K562 (cell line): ENCODE results near the gene BECN2. TPM values are rescaled to one million over a fixed set of nuclear protein-coding genes. Genes with fewer than 3 reads are reported as not detected.

ENCODE experiments used
- ATAC-seq: fragments of 200-7000 bp; cut with Tn5 transposase; 3 replicates; pipeline ENCODE4 v1.9.1; 2020; ENCODE audit warnings: moderate library complexity
- BruUV-seq: library from RNA; stranded (reverse); fragments of 400-500 nt; replicated peaks from 2 replicates; lab custom pipeline; 2021; lab: Mats Ljungman, UMichigan
- CTCF ChIA-PET: fragments of 300-600 bp; formaldehyde crosslinking; extraction: SDS; loops from one replicate; lab custom pipeline; 2021; ENCODE audit warnings: low intra/inter-chr PET ratio; lab: Yijun Ruan, JAX
- POLR2A ChIA-PET: fragments of 300-600, 350-650 bp; sonication (Branson Sonifier 250); formaldehyde crosslinking; extraction: SDS; loops from one replicate; lab custom pipeline; 2021; ENCODE audit warnings: antibody characterized with exemption, inconsistent platforms; lab: Yijun Ruan, JAX
- DNase-seq, 4 experiments: peaks; one replicate each; pipeline versions ENCODE4 v3.0.0 to v3.0.0-alpha.2; 2011 to 2018; ENCODE audit warnings: low spot score in 3 of 4, mixed read lengths in 3 of 4; ENCODE audit errors: extremely low read depth in 1 of 4
- FAIRE-seq: peaks from 2 replicates; lab custom pipeline; 2011; peaks lifted over from hg19 to GRCh38; lab: Jason Lieb, UNC
- H2AFZ ChIP-seq: 2 replicates; pipeline ENCODE4 v1.6.0; 2011; ENCODE audit warnings: low read depth, low read length, control low read depth, inconsistent platforms
- H3K27ac ChIP-seq: fragments of 200-600 bp; 3 replicates; pipeline ENCODE4 v1.8.0; 2011; ENCODE audit warnings: low read depth, mild to moderate bottlenecking, control low read depth, inconsistent platforms, low read length, moderate library complexity, mixed read lengths; ENCODE audit errors: extremely low read depth
- H3K27me3 ChIP-seq, 2 experiments: fragments of 300-600 bp in 1 of 2; 2 replicates in 1 of 2; 3 replicates in 1 of 2; pipeline versions ENCODE4 v1.6.0 to v1.8.0; 2011; ENCODE audit warnings: inconsistent platforms in 2 of 2, low read length in 2 of 2, mild to moderate bottlenecking in 1 of 2, mixed read lengths in 1 of 2, moderate library complexity in 1 of 2; ENCODE audit not compliant: control insufficient read depth in 2 of 2, insufficient read depth in 2 of 2
- H3K36me3 ChIP-seq: fragments of 300-600 bp; 3 replicates; pipeline ENCODE4 v1.8.0; 2011; ENCODE audit warnings: mild to moderate bottlenecking, low read length, inconsistent platforms; ENCODE audit not compliant: control insufficient read depth, insufficient read depth
- H3K4me1 ChIP-seq, 2 experiments: fragments of 200-600 bp in 1 of 2; replicated peaks in 1 of 2; 2 replicates in 1 of 2; 3 replicates in 1 of 2; pipeline versions ENCODE4 v1.5.1 to v1.8.0; 2011; ENCODE audit warnings: inconsistent platforms in 2 of 2, low read length in 2 of 2, mild to moderate bottlenecking in 1 of 2, mixed read lengths in 1 of 2, moderate library complexity in 1 of 2; ENCODE audit not compliant: control insufficient read depth in 2 of 2, insufficient read depth in 2 of 2
- H3K4me2 ChIP-seq: 2 replicates; pipeline ENCODE4 v1.6.1; 2011; ENCODE audit warnings: low read length, control low read depth, inconsistent platforms, mixed read lengths; ENCODE audit not compliant: insufficient read depth
- H3K4me3 ChIP-seq: fragments of 200-600 bp; sonication (generic), shearing (Covaris generic); 2 replicates; pipeline ENCODE4 v1.5.1; 2016; ENCODE audit warnings: control low read depth, inconsistent platforms
- H3K79me2 ChIP-seq: fragments of 200-600 bp; 3 replicates; pipeline ENCODE4 v1.8.0; 2011; ENCODE audit warnings: low read length, inconsistent platforms; ENCODE audit not compliant: control insufficient read depth, insufficient read depth
- H3K9ac ChIP-seq, 2 experiments: 2 replicates each; pipeline versions ENCODE4 v1.6.0 to v1.6.1; 2011; ENCODE audit warnings: low read depth in 2 of 2, low read length in 2 of 2, control low read depth in 1 of 2, inconsistent platforms in 1 of 2, mild to moderate bottlenecking in 1 of 2, mixed read lengths in 1 of 2; ENCODE audit not compliant: insufficient read depth in 1 of 2
- H3K9me1 ChIP-seq: one replicate; pipeline ENCODE4 v1.6.0; 2011; ENCODE audit warnings: inconsistent platforms, mild to moderate bottlenecking, low read length, moderate library complexity; ENCODE audit not compliant: control insufficient read depth, insufficient read depth
- H3K9me3 ChIP-seq: replicated peaks from 2 replicates; pipeline ENCODE4 v1.5.1; 2011; ENCODE audit warnings: low read depth, low read length, inconsistent platforms; ENCODE audit not compliant: control insufficient read depth, insufficient read depth
- H4K20me1 ChIP-seq: replicated peaks from 2 replicates; pipeline ENCODE4 v1.6.1; 2011; ENCODE audit warnings: low read length, inconsistent platforms, mixed read lengths; ENCODE audit not compliant: control insufficient read depth, insufficient read depth
- HDAC1 ChIP-seq, 2 experiments: fragments of 450-650 bp; IDR thresholded peaks; 2 replicates each; pipeline ENCODE4 v1.6.1; 2016 to 2017; ENCODE audit warnings: inconsistent platforms in 1 of 2, mild to moderate bottlenecking in 1 of 2, moderate library complexity in 1 of 2
- LEF1 ChIP-seq: fragments of 450-650 bp; IDR thresholded peaks from 2 replicates; pipeline ENCODE4 v1.6.1; 2016; ENCODE audit warnings: mild to moderate bottlenecking
- PTTG1 ChIP-seq: fragments of 450-650 bp; IDR thresholded peaks from 2 replicates; pipeline ENCODE4 v1.6.1; 2016; ENCODE audit warnings: low read depth, mild to moderate bottlenecking, missing genetic modification characterization, missing compliant biosample characterization
- ZNF121 ChIP-seq: sonication (generic); formaldehyde crosslinking; conservative IDR thresholded peaks from 2 replicates; pipeline ENCODE4 v1.8.0; 2022; ENCODE audit warnings: missing genetic modification reagents
- ZNF436 ChIP-seq: fragments of 250-450, 450-650 bp; sonication (Bioruptor Pico); formaldehyde crosslinking; IDR thresholded peaks from 2 replicates; pipeline ENCODE4 v1.7.0; 2020; ENCODE audit warnings: mild to moderate bottlenecking
- ZNF764 ChIP-seq: fragments of 250-450 bp; sonication (Bioruptor Pico); IDR thresholded peaks from 2 replicates; pipeline ENCODE4 v1.4.0; 2020; ENCODE audit warnings: low read depth, mild to moderate bottlenecking, moderate library complexity
- WGBS: fragments of 100-300 bp; shearing (Covaris generic); methylation state at CpG from one replicate; pipeline ENCODE4 v1.1.6; 2016; ENCODE audit warnings: low coverage, mixed read lengths; ENCODE audit not compliant: insufficient coverage; ENCODE audit errors: missing lambda C conversion rate; 5-methylcytosine and 5-hydroxymethylcytosine counted together
- in situ Hi-C: fragments of 300-500 bp; cut with MboI; formaldehyde crosslinking; loops from 4 replicates; pipeline ENCODE4 v1.15.0; 2018; ENCODE audit warnings: inconsistent platforms, mixed read lengths
- intact Hi-C: fragments of 100-400 bp; cut with micrococcal nuclease; formaldehyde crosslinking; loops from 2 replicates; pipeline ENCODE4 v1.14.2; 2022
- polyA plus RNA-seq, 8 experiments: library from polyadenylated mRNA; depleted of rRNA in 4 of 8; stranded (reverse) in 5 of 8; unstranded in 3 of 8; fragments of >200 nt; fragmentation: Nextera tagmentation in 2 of 8; fragmentation: Illumina TruSeq in 1 of 8; extraction: Ambion mirVana in 2 of 8; extraction: Trizol in 1 of 8; gene quantifications; 2 replicates each; pipeline versions ENCODE4 v1.2.1 to v1.2.3, GENCODE V29; 2011 to 2014; ENCODE audit warnings: inconsistent platforms in 1 of 8, missing spikeins in 1 of 8
- total RNA-seq, 7 experiments: library from RNA; depleted of rRNA in 6 of 7; stranded (reverse); fragments of >200 nt in 6 of 7; fragmentation: Illumina TruSeq in 2 of 7; extraction: Trizol in 2 of 7; gene quantifications; 2 replicates each; pipeline versions ENCODE4 v1.2.1 to v1.2.3, GENCODE V29; 2011 to 2021; ENCODE audit warnings: low replicate concordance in 1 of 7

The BECN2 gene
- total and polyA plus RNA-seq, 9 of the 15 experiments (the other 6 are each of a cell fraction or from before 2014, with no cell fraction given), result not detected

DNA sequence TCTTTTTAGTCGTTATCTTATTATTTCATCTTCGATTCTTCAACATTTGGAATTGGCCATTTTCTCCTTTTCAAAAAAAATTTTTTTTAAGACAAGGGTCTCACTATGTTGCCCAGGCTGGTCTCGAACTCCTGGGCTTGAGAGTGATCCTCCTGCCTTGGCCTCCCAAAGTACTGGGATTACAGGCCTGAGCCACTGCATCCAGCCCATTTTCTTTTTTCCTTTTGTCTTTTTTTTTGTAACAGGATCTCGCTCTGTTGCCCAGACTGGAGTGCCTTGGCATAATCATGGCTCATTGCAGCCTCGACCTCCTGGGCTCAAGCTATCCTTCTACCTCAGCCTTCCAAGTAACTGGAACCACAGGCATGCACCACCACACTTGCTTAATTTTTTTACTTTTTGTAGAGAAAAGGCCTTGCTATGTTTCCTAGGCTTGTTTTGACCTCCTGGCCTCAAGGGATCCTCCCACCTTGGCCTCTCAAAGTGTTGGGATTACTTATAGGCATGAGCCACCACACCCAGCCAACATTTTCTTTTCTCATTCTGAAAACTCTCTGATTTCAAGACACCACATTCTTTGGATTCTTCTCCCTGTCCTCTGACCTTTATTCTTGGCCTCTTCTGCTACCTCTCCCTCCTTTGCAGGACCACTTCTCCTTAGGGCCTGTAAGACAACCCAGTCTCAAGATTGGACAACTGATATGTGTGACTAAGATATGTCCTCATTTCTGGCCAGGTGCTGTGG is 47.4 kb downstream of the BECN2 start:
- in situ Hi-C loops (loop anchor here (25.0 kb wide), 1 partner anchor 1268 kb away; no protein-coding TSS in a partner anchor), intact Hi-C loops (no loop called here)
- Histone ChIP-seq H3K4me3 (no peak overlapping the region), H3K79me2 (no peaks in the 10 kb centered on the region), H3K9ac (no peak overlapping the region), H2AFZ (no peak overlapping the region), H3K36me3 (no peaks in the 10 kb centered on the region), H3K9me3 (no peaks in the 10 kb centered on the region), H3K9me1 (no peaks in the 10 kb centered on the region), H3K4me2 (no peak overlapping the region), H3K27me3 (peaks cover 14 to 36% of the 10 kb centered on the region in 2 experiments), H3K27ac (no peak overlapping the region), H4K20me1 (no peaks in the 10 kb centered on the region), H3K4me1 (no peaks in the 10 kb centered on the region)
- WGBS, result 2% methylated on average over 5 of the region's 5 CpGs
- TF ChIP-seq ZNF436 (CRISPR knock-in tag), result no peak
- TF ChIP-seq ZNF121, result peak; percentile 64; the same call in 1 of the 2 replicates
- TF ChIP-seq PTTG1 (tag), result no peak
- no peak for TF ChIP-seq ZNF764
- TF ChIP-seq LEF1, result no peak
- no peak for TF ChIP-seq HDAC1 (IDR thresholded peaks at IDR 0.05)
- ATAC-seq (no peak), DNase-seq (no peak), FAIRE-seq (no peak)
- no TSS peak for BruUV-seq
- ChIA-PET POLR2A (no interaction called here), CTCF (no interaction called here)
